SK-N-SH (cell line): Measurements from ENCODE around the gene SC5D. TPM values are rescaled to one million over a fixed set of nuclear protein-coding genes. Genes with fewer than 3 reads are reported as not detected.

Source experiments
- CTCF ChIA-PET: fragments of 300-600, 350-600 bp; formaldehyde crosslinking; extraction: SDS; loops from one replicate; lab custom pipeline; 2021; lab: Yijun Ruan, JAX
- POLR2A ChIA-PET: fragments of 350-600 bp; sonication (Branson Sonifier 250); formaldehyde crosslinking; extraction: SDS; loops from one replicate; lab custom pipeline; 2020; ENCODE audit warnings: antibody characterized with exemption, inconsistent platforms; lab: Yijun Ruan, JAX
- DNase-seq: peaks from one replicate; pipeline ENCODE4 v3.0.0; 2012
- H2AFZ ChIP-seq: fragments of 200-600 bp; sonication (generic); 2 replicates; pipeline ENCODE4 v1.8.1; 2016; ENCODE audit warnings: antibody characterized with exemption, mild to moderate bottlenecking, low read depth
- H3F3A ChIP-seq: fragments of 200-600 bp; sonication (generic); replicated peaks from 2 replicates; pipeline ENCODE3; 2016; ENCODE audit warnings: antibody characterized with exemption, mild to moderate bottlenecking; ENCODE audit not compliant: insufficient read depth
- H3K27ac ChIP-seq, 2 experiments: fragments of 200-500 bp in 1 of 2; fragments of 200-600 bp in 1 of 2; sonication (Bioruptor generic) in 1 of 2; sonication (generic), shearing (Covaris generic) in 1 of 2; 2 replicates each; pipeline versions ENCODE4 v1.5.1 to v1.6.1; 2014 to 2016; ENCODE audit warnings: low read depth in 2 of 2, inconsistent platforms in 1 of 2, low read length in 1 of 2, mild to moderate bottlenecking in 1 of 2, mixed read lengths in 1 of 2
- H3K27me3 ChIP-seq: fragments of 200-600 bp; sonication (generic), shearing (Covaris generic); 2 replicates; pipeline ENCODE4 v1.6.1; 2016; ENCODE audit warnings: mixed run types; ENCODE audit not compliant: insufficient read depth
- H3K36me3 ChIP-seq, 2 experiments: fragments of 200-500 bp in 1 of 2; fragments of 200-600 bp in 1 of 2; sonication (Bioruptor generic) in 1 of 2; sonication (generic) in 1 of 2; replicated peaks in 1 of 2; 2 replicates each; pipeline versions ENCODE3 to v1.5.1; 2014 to 2016; ENCODE audit warnings: low read length in 1 of 2, mild to moderate bottlenecking in 1 of 2; ENCODE audit not compliant: insufficient read depth in 2 of 2, control insufficient read depth in 1 of 2
- H3K4me1 ChIP-seq, 2 experiments: fragments of 200-500 bp in 1 of 2; fragments of 200-600 bp in 1 of 2; sonication (Bioruptor generic) in 1 of 2; sonication (generic), shearing (Covaris generic) in 1 of 2; 2 replicates each; pipeline versions ENCODE4 v1.5.1 to v1.6.1; 2014 to 2016; ENCODE audit warnings: low read depth in 1 of 2, low read length in 1 of 2, mixed run types in 1 of 2; ENCODE audit not compliant: insufficient read depth in 2 of 2, control insufficient read depth in 1 of 2
- H3K4me2 ChIP-seq: fragments of 200-600 bp; sonication (generic), shearing (Covaris generic); 2 replicates; pipeline ENCODE4 v1.6.1; 2017; ENCODE audit warnings: mixed run types
- H3K4me3 ChIP-seq, 2 experiments: fragments of 200-500 bp in 1 of 2; fragments of 200-600 bp in 1 of 2; sonication (Bioruptor generic) in 1 of 2; sonication (generic), shearing (Covaris generic) in 1 of 2; 2 replicates each; pipeline versions ENCODE4 v1.5.1 to v1.8.1; 2014 to 2016; ENCODE audit warnings: low read depth in 2 of 2, inconsistent platforms in 1 of 2, low read length in 1 of 2, mild to moderate bottlenecking in 1 of 2, mixed read lengths in 1 of 2, moderate library complexity in 1 of 2
- H3K79me2 ChIP-seq: fragments of 200-600 bp; sonication (generic); 2 replicates; pipeline ENCODE4 v1.8.1; 2017; ENCODE audit warnings: mild to moderate bottlenecking; ENCODE audit not compliant: insufficient read depth
- H3K9ac ChIP-seq: fragments of 200-600 bp; sonication (generic); 2 replicates; pipeline ENCODE4 v1.6.1; 2017; ENCODE audit warnings: mixed run types
- H3K9me2 ChIP-seq: fragments of 200-600 bp; sonication (generic); 2 replicates; pipeline ENCODE4 v1.6.1; 2017; ENCODE audit warnings: mixed run types
- H3K9me3 ChIP-seq: fragments of 200-600 bp; sonication (generic); 2 replicates; pipeline ENCODE4 v1.6.1; 2017; ENCODE audit warnings: mixed run types, mild to moderate bottlenecking, moderate library complexity
- H4K20me1 ChIP-seq: fragments of 200-600 bp; sonication (generic); 2 replicates; pipeline ENCODE4 v1.6.1; 2017; ENCODE audit warnings: mild to moderate bottlenecking, mixed run types; ENCODE audit not compliant: insufficient read depth
- CHD2 ChIP-seq: fragments of 150-350 bp; IDR thresholded peaks from 2 replicates; pipeline ENCODE4 v1.6.1; 2018; ENCODE audit warnings: low read length; ENCODE audit not compliant: partially characterized antibody
- EZH2phosphoT487 ChIP-seq: fragments of 200-600 bp; sonication (generic); IDR thresholded peaks from 2 replicates; pipeline ENCODE4 v1.6.1; 2017; ENCODE audit warnings: low read depth, mixed run types, mild to moderate bottlenecking, antibody characterized with exemption, moderate library complexity, borderline replicate concordance
- FOXJ3 ChIP-seq: sonication (generic); formaldehyde crosslinking; IDR thresholded peaks from 2 replicates; pipeline ENCODE4 v1.5.1; 2020; ENCODE audit warnings: mild to moderate bottlenecking, missing genetic modification reagents
- FOXM1 ChIP-seq: IDR thresholded peaks from 2 replicates; pipeline ENCODE4 v1.4.0; 2012; ENCODE audit warnings: low read depth, mild to moderate bottlenecking
- GABPA ChIP-seq: IDR thresholded peaks from 2 replicates; pipeline ENCODE4 v1.4.0; 2012; ENCODE audit warnings: low read depth, mild to moderate bottlenecking
- GATA2 ChIP-seq: sonication (generic); formaldehyde crosslinking; IDR thresholded peaks from 2 replicates; pipeline ENCODE4 v1.5.0; 2020; ENCODE audit warnings: mild to moderate bottlenecking, missing genetic modification reagents
- MEF2A ChIP-seq: IDR thresholded peaks from 2 replicates; pipeline ENCODE4 v1.4.0; 2012; ENCODE audit warnings: low read depth, borderline replicate concordance
- MXI1 ChIP-seq: IDR thresholded peaks from 2 replicates; pipeline ENCODE4 v1.6.1; 2012; ENCODE audit warnings: mild to moderate bottlenecking, low read depth, low read length, improper control_type of control experiment
- PBX3 ChIP-seq: IDR thresholded peaks from 2 replicates; pipeline ENCODE4; 2012
- POLR2AphosphoS5 ChIP-seq: IDR thresholded peaks from 2 replicates; pipeline ENCODE4 v1.6.1; 2012; ENCODE audit warnings: low read depth, low read length
- RCOR1 ChIP-seq: fragments of 150-350 bp; IDR thresholded peaks from 2 replicates; pipeline ENCODE4 v1.6.1; 2017; ENCODE audit warnings: antibody characterized with exemption, low read length
- RXRA ChIP-seq: IDR thresholded peaks from 2 replicates; pipeline ENCODE4 v1.4.0; 2012; ENCODE audit warnings: low read depth, mild to moderate bottlenecking, borderline replicate concordance
- SIN3A ChIP-seq: IDR thresholded peaks from 2 replicates; pipeline ENCODE4 v1.6.1; 2012; ENCODE audit warnings: low read depth, mild to moderate bottlenecking, low read length, moderate library complexity, borderline replicate concordance
- SMC3 ChIP-seq: IDR thresholded peaks from 2 replicates; pipeline ENCODE4 v1.6.1; 2012; ENCODE audit warnings: low read depth, low read length, improper control_type of control experiment
- TCF12 ChIP-seq: IDR thresholded peaks from 2 replicates; pipeline ENCODE4 v1.4.0; 2012
- TEAD4 ChIP-seq: IDR thresholded peaks from 2 replicates; pipeline ENCODE4 v1.4.0; 2012; ENCODE audit warnings: mild to moderate bottlenecking, borderline replicate concordance; ENCODE audit not compliant: insufficient read depth
- USF1 ChIP-seq: IDR thresholded peaks from 2 replicates; pipeline ENCODE4 v1.4.0; 2012; ENCODE audit warnings: low read depth, borderline replicate concordance
- WGBS: methylation state at CpG from one replicate; pipeline ENCODE4 v1.1.6; 2017; ENCODE audit warnings: low lambda C conversion rate; 5-methylcytosine and 5-hydroxymethylcytosine counted together
- polyA plus RNA-seq, 3 experiments: library from polyadenylated mRNA; depleted of rRNA; stranded (reverse); fragments of >200 nt; gene quantifications; 2 replicates each; pipeline ENCODE4 v1.2.3, GENCODE V29; 2012
- TF ChIP-seq, protein P1 (sequence below): IDR thresholded peaks from 2 replicates; pipeline ENCODE4 v1.4.0; 2012; ENCODE audit warnings: low read depth, borderline replicate concordance
- TF ChIP-seq, protein P2 (sequence below): IDR thresholded peaks from 2 replicates; pipeline ENCODE4 v1.6.1; 2012; ENCODE audit warnings: mild to moderate bottlenecking, low read depth, low read length, moderate library complexity
- TF ChIP-seq, protein P3 (sequence below): IDR thresholded peaks from 2 replicates; pipeline ENCODE4 v1.4.0; 2012; ENCODE audit warnings: low read depth

SC5D gene
- polyA plus RNA-seq, 1 of the 3 experiments (the other 2 are of a cell fraction), result 8.9 TPM

DNA sequence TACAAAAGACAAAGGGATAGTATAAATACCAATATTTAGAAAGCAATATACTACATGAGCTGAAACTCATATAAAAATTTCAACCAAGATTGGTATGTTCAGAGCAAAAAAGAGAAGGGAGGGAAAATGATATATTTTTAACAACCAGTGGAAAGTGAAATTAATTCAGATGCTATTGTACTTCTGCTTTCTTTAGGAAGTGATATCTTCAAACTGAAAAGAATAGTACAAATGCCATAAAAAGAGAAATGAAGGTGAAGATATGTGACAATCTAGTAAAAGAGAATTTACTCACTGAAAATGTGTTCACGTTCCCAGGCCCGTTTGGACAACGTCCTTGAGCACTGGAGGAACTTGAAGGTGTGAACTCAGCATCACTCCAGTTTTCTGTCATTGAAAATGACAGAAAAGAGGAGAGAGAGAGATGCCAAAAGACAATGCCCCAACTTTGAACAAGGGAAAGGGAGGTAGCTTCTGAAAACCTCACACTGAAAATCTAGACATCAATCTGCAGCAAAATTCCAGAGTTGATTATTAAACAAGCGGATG is 47.5 kb downstream of the SC5D start:
- H3K9me3 ChIP-seq, result no peaks in the 10 kb centered on the region
- H3K9me2 ChIP-seq, result no peaks in the 10 kb centered on the region
- H3K27ac ChIP-seq, result no peak overlapping the region
- H3K4me1 ChIP-seq, result no peaks in the 10 kb centered on the region; a peak in 1 of 4 replicates
- ChIA-PET POLR2A (no interaction called here), CTCF (no interaction called here)
- H3K27me3 ChIP-seq, result no peaks in the 10 kb centered on the region
- WGBS, result 48% methylated on average over 4 of the region's 4 CpGs
- H4K20me1 ChIP-seq, result no peaks in the 10 kb centered on the region
- no peak overlapping the region for H3K9ac ChIP-seq
- no peaks in the 10 kb centered on the region for H3K79me2 ChIP-seq
- no peak overlapping the region for H3K4me3 ChIP-seq
- no peak for DNase-seq
- TF ChIP-seq SIN3A, result no peak
- TF ChIP-seq GATA2, result no peak
- TF ChIP-seq TEAD4, result no peak
- no peak for TF ChIP-seq USF1
- no peak for TF ChIP-seq POLR2AphosphoS5
- no peak for TF ChIP-seq MXI1
- no peak for TF ChIP-seq GABPA
- TF ChIP-seq MEF2A, result no peak
- TF ChIP-seq EZH2phosphoT487, result no peak
- no peak for TF ChIP-seq FOXM1
- TF ChIP-seq SMC3, result no peak
- no peak for TF ChIP-seq TCF12
- TF ChIP-seq CHD2, result no peak
- TF ChIP-seq PBX3, result no peak
- TF ChIP-seq, protein P1, sequence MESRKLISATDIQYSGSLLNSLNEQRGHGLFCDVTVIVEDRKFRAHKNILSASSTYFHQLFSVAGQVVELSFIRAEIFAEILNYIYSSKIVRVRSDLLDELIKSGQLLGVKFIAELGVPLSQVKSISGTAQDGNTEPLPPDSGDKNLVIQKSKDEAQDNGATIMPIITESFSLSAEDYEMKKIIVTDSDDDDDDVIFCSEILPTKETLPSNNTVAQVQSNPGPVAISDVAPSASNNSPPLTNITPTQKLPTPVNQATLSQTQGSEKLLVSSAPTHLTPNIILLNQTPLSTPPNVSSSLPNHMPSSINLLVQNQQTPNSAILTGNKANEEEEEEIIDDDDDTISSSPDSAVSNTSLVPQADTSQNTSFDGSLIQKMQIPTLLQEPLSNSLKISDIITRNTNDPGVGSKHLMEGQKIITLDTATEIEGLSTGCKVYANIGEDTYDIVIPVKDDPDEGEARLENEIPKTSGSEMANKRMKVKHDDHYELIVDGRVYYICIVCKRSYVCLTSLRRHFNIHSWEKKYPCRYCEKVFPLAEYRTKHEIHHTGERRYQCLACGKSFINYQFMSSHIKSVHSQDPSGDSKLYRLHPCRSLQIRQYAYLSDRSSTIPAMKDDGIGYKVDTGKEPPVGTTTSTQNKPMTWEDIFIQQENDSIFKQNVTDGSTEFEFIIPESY, result no peak
- TF ChIP-seq, protein P2, sequence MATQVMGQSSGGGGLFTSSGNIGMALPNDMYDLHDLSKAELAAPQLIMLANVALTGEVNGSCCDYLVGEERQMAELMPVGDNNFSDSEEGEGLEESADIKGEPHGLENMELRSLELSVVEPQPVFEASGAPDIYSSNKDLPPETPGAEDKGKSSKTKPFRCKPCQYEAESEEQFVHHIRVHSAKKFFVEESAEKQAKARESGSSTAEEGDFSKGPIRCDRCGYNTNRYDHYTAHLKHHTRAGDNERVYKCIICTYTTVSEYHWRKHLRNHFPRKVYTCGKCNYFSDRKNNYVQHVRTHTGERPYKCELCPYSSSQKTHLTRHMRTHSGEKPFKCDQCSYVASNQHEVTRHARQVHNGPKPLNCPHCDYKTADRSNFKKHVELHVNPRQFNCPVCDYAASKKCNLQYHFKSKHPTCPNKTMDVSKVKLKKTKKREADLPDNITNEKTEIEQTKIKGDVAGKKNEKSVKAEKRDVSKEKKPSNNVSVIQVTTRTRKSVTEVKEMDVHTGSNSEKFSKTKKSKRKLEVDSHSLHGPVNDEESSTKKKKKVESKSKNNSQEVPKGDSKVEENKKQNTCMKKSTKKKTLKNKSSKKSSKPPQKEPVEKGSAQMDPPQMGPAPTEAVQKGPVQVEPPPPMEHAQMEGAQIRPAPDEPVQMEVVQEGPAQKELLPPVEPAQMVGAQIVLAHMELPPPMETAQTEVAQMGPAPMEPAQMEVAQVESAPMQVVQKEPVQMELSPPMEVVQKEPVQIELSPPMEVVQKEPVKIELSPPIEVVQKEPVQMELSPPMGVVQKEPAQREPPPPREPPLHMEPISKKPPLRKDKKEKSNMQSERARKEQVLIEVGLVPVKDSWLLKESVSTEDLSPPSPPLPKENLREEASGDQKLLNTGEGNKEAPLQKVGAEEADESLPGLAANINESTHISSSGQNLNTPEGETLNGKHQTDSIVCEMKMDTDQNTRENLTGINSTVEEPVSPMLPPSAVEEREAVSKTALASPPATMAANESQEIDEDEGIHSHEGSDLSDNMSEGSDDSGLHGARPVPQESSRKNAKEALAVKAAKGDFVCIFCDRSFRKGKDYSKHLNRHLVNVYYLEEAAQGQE, result no peak
- TF ChIP-seq RCOR1, result no peak
- no peak for TF ChIP-seq FOXJ3
- TF ChIP-seq, protein P3, sequence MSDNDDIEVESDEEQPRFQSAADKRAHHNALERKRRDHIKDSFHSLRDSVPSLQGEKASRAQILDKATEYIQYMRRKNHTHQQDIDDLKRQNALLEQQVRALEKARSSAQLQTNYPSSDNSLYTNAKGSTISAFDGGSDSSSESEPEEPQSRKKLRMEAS, result no peak
- TF ChIP-seq RXRA, result no peak
- TF ChIP-seq, all 33 proteins: peak for 0
- Histone ChIP-seq H3F3A (no peaks in the 10 kb centered on the region), H3K4me2 (no peak overlapping the region), H2AFZ (no peak overlapping the region), H3K36me3 (no peaks in the 10 kb centered on the region)
